SK-N-DZ (cell line): ENCODE data around the gene CAMK4. TPM values are rescaled to one million over a fixed set of nuclear protein-coding genes. Genes with fewer than 3 reads are reported as not detected.

Source experiments
- DNase-seq: peaks from one replicate; pipeline ENCODE4 v3.0.0-alpha.2; 2015; ENCODE audit warnings: low spot score
- polyA plus RNA-seq, 2 experiments: library from polyadenylated mRNA; depleted of rRNA; stranded (reverse); fragments of >200 nt; gene quantifications; 2 replicates each; pipeline ENCODE4 v1.2.3, GENCODE V29; 2014

Gene CAMK4
- 34.8 and 42.7 TPM in 2 replicates for polyA plus RNA-seq (2014; cell fraction: cytosol; rRNA removed)
- polyA plus RNA-seq (2014; cell fraction: nucleus; rRNA removed), result 22.7 and 27.6 TPM in 2 replicates

- DNase-seq, result peak; percentile 92
Measured at GRCh38 chr5:111223787-111224560, at the start of gene CAMK4. CAMK4 (plus strand) TSS chr5:111224384; CDS start chr5:111224484, 100 bp downstream.

GRCh38 chr5:111183064-111183463 is 41.1 kb upstream of the CAMK4 start:
- DNase-seq, result no peak

GRCh38 chr5:111187079-111187478 is 37.1 kb upstream of the CAMK4 start:
- DNase-seq, result peak; percentile 87

- DNase-seq, result no peak
Measured at GRCh38 chr5:111194053-111194452, 30.1 kb upstream of the CAMK4 start.

DNA sequence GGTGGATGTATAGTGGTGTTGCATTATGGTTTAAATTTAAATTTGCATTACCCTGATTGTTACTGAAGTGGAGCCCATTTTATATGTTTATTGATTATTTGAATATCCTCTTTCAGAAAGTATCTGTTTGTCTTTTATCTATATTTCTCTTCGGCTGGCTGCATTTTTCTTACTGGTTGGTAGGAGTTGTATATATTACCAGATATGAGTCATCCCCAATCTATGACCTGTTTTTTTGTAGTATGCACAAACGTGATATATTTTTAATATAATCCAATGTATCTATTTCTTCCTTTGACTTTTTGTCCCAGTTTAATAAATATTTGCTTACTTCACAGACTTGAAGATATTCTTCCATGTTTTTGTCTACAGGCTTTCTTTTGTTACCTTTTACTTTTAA is 29.3 kb upstream of the CAMK4 start:
- no peak for DNase-seq

- DNase-seq, result peak; percentile 52
Measured at GRCh38 chr5:111197523-111197922, 26.7 kb upstream of the CAMK4 start.

GRCh38 chr5:111198281-111198966 is 25.8 kb upstream of the CAMK4 start:
- DNase-seq, result no peak

DNA sequence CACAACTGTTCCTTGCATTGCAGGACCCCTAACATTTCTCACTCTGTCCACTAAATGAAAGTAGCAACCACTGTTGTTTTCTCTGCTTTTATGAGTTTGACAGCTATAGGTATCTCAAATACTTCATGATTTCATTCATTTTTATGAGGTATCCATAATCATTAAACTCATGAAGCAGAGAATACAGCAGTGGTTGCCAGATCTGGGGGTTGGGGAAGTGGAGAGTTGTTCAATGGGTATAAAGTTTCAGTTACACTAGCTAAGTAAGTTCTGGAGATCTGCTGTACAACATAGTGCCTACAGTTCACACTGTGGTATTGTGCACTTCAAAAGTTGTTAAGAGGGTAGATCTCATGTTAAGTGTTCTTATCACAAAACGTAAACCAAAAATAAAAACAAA is 23.4 kb upstream of the CAMK4 start:
- no peak for DNase-seq

- no peak for DNase-seq
Measured at GRCh38 chr5:111201705-111202104, 22.5 kb upstream of the CAMK4 start.

GRCh38 chr5:111211341-111211740 is 12.8 kb upstream of the CAMK4 start:
- DNase-seq, result no peak

DNA sequence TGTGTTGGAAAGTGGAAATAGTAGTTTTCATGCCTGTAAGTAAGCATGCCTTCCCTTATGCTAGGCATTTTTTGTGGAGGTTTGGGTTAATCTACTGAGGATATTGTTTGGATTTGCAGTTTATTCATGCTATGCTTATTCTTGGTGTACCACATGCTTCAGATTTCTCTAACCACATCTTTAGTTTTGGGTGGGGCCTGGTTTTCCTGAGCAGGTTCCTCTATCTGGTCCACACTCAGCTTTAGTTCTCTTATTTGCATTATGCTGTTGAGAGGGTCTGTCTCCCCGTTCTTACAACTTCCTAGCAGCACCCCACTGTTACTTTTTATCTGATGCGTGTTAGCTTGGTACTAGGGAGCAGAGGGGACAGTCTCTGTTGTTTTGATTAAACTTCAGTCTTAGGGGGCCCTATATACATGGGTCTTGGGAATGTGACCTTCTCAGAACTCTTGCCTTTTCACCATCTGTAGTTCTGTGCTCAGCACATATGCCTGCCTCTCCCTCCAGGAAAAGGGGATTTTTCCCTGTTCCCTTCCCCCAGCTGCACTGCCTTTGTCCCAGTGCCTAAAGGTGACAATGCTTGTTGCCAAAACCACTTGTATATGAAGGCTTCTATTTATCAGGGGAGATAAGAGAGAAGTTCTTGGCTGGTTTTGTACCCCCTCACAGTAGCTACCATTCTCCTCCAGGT is 10.0 kb upstream of the CAMK4 start:
- no peak for DNase-seq

GRCh38 chr5:111215971-111216370 is 8.2 kb upstream of the CAMK4 start:
- DNase-seq, result no peak

DNA sequence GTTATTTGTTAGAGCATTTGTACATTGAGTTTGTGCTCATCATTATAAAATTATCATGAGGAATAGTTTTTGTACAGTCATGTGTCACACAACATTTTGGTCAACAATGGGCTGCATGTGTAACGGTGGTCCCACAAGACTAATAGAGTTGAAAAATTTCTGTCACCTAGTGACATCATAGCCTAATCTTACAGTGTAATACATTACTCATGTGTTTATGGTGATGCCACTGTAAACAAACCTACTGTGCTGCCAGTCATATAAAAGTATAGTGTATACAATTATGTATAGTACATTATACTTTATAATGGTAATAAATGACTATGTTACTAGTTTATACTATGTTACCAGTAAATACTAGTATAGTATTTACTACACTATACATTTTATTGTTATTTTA is 3.0 kb upstream of the CAMK4 start:
- no peak for DNase-seq

- peak; percentile 51 for DNase-seq
Measured at GRCh38 chr5:111223101-111223786, 940 bp upstream of the CAMK4 start.

DNA sequence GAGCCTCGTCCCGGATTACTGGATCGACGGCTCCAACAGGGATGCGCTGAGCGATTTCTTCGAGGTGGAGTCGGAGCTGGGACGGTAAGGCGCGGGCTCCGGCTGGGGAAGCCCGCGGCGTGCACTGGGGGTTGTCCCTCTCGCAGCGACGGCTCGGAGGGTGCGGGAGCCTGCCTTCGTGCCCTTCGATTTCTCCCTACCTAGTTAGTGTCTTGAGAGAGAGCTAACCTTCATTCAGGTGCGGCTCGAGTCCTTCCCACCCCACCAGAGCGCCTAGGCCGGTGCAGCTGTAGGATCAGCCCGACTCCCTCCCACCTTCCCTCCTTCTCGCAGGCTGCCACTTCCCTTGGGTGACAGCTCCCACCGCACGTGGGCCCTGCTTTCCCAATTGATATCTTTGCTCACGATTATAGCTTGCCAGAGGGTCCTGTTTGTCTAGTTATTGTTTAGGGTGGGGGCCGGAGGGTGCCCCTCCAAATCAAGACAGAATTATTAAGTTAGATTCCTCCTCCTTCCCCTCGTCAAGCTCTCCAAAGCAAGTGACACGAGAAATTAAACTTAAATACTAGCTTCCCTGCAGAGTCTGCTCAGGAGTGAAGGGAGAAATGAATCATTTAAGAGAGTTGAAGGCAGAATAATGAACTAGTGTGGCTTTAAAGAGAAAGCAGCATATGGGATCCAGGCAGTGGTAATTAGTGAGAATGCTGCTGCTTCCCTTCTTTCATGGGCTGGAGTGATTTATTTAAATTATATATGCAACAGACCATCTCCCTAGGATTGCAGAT is 569 bp downstream of the CAMK4 start:
- peak; percentile 50 for DNase-seq

- no peak for DNase-seq
Measured at GRCh38 chr5:111225926-111226325, 1.7 kb downstream of the CAMK4 start.

- DNase-seq, result no peak
Measured at GRCh38 chr5:111226556-111226955, 2.4 kb downstream of the CAMK4 start.

- no peak for DNase-seq
Measured at GRCh38 chr5:111227226-111227782, 3.1 kb downstream of the CAMK4 start.

GRCh38 chr5:111227801-111228200 is 3.6 kb downstream of the CAMK4 start:
- DNase-seq, result no peak

DNA sequence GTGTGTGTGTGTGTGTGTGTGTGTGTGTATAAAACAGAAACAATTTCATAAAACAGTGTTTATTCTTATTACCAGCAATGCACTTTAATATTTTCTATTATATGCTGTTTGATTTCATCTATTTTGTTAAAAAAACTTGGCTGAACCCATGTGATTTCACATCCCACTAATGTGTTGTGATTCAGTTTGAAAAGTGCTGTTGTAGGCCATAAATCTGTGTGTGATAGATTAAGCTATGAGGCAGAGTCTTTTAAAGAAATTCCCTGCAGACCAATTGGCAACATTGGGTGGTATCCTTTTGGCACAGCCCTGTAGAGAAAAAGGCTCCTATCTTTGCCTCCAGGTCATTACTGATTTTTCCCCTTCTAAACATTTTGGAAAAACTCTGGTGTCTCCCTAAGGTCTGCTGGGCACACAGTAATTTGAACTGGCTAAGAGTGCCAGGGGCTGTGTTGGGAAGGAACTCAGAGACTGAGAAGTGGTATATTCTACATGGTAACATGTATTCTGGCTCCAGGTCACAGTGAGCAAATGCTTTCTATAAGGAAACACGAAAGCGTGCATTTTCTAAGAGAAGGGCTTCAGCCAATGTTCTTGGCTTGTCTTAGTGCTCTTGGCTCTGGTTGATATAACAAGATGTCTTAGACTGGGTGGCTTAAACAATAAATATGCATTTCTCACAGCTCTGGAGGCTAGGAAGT is 4.5 kb downstream of the CAMK4 start:
- DNase-seq, result no peak
